Neural cell (in vitro differentiated cells): ENCODE measurements around the gene GHITM. TPM values are rescaled to one million over a fixed set of nuclear protein-coding genes. Genes with fewer than 3 reads are reported as not detected.

Experiments
- H2AFZ ChIP-seq: fragments of 200-600, 300-800 bp; sonication (generic), shearing (Covaris generic); 2 replicates; pipeline ENCODE4 v1.6.0; 2014; ENCODE audit warnings: low read depth, mild to moderate bottlenecking, antibody characterized with exemption, low read length, moderate library complexity
- H3F3A ChIP-seq: fragments of 200-600 bp; shearing (Covaris generic); 2 replicates; pipeline ENCODE4 v1.6.1; 2016; ENCODE audit warnings: mild to moderate bottlenecking, moderate library complexity, mixed read lengths, antibody characterized with exemption, low read length; ENCODE audit not compliant: insufficient read depth, poor library complexity, severe bottlenecking
- H3K27ac ChIP-seq: fragments of 200-600, 300-800 bp; sonication (generic), shearing (Covaris generic); 2 replicates; pipeline ENCODE4 v1.5.1; 2014; ENCODE audit warnings: mild to moderate bottlenecking, low read length, moderate library complexity
- H3K27me3 ChIP-seq: fragments of 300-800, 200-600 bp; sonication (generic), shearing (Covaris generic); 2 replicates; pipeline ENCODE4 v1.6.0; 2014; ENCODE audit warnings: mild to moderate bottlenecking, low read depth, low read length, moderate library complexity; ENCODE audit not compliant: insufficient read depth
- H3K36me3 ChIP-seq: fragments of 300-800, 200-600 bp; sonication (generic), shearing (Covaris generic); 2 replicates; pipeline ENCODE4 v1.5.1; 2014; ENCODE audit warnings: mild to moderate bottlenecking, antibody characterized with exemption, low read length, moderate library complexity; ENCODE audit not compliant: insufficient read depth
- H3K4me2 ChIP-seq: fragments of 300-800, 200-600 bp; sonication (generic), shearing (Covaris generic); 2 replicates; pipeline ENCODE4 v1.6.0; 2014; ENCODE audit warnings: mild to moderate bottlenecking, low read length
- H3K4me3 ChIP-seq: fragments of 300-800, 200-600 bp; sonication (generic), shearing (Covaris generic); 2 replicates; pipeline ENCODE4 v1.5.1; 2014; ENCODE audit warnings: mild to moderate bottlenecking, low read length, moderate library complexity
- H3K79me2 ChIP-seq: fragments of 200-600 bp; shearing (Covaris generic); replicated peaks from 2 replicates; pipeline ENCODE4 v1.6.0; 2014; ENCODE audit warnings: mild to moderate bottlenecking, low read length, moderate library complexity; ENCODE audit not compliant: insufficient read depth
- H3K9ac ChIP-seq: fragments of 300-800, 200-600 bp; sonication (generic), shearing (Covaris generic); 2 replicates; pipeline ENCODE4 v1.6.1; 2016; ENCODE audit warnings: mild to moderate bottlenecking, low read length, mixed read lengths
- H3K9me2 ChIP-seq: fragments of 200-600 bp; shearing (Covaris generic); 2 replicates; pipeline ENCODE4 v1.6.1; 2016; ENCODE audit warnings: mild to moderate bottlenecking, low read length, mixed read lengths; ENCODE audit not compliant: insufficient read depth
- H3K9me3 ChIP-seq: fragments of 200-600, 300-800 bp; sonication (generic), shearing (Covaris generic); 2 replicates; pipeline ENCODE4 v1.6.1; 2016; ENCODE audit warnings: mild to moderate bottlenecking, mixed run types, low read length, moderate library complexity, mixed read lengths
- H4K20me1 ChIP-seq: fragments of 200-600 bp; shearing (Covaris generic); 2 replicates; pipeline ENCODE4 v1.6.1; 2016; ENCODE audit warnings: mild to moderate bottlenecking, mixed run types; ENCODE audit not compliant: insufficient read depth
- EP300 ChIP-seq: fragments of 450-650 bp; conservative IDR thresholded peaks from 2 replicates; pipeline ENCODE4 v1.6.1; 2014; ENCODE audit warnings: antibody characterized with exemption, mild to moderate bottlenecking, moderate library complexity; ENCODE audit not compliant: poor library complexity, severe bottlenecking
- EZH2 ChIP-seq: fragments of 200-600, 300-800 bp; shearing (Covaris generic), sonication (generic); IDR thresholded peaks from 2 replicates; pipeline ENCODE4 v1.6.1; 2014; ENCODE audit warnings: antibody characterized with exemption, low read length, borderline replicate concordance, mild to moderate bottlenecking; ENCODE audit not compliant: insufficient read depth, poor library complexity, severe bottlenecking
- MXI1 ChIP-seq: fragments of 450-650 bp; conservative IDR thresholded peaks from 2 replicates; pipeline ENCODE4 v1.6.1; 2014; ENCODE audit warnings: antibody characterized with exemption, mild to moderate bottlenecking; ENCODE audit not compliant: poor library complexity, severe bottlenecking
- POLR2AphosphoS5 ChIP-seq: IDR thresholded peaks from 2 replicates; pipeline ENCODE4 v1.6.1; 2012
- RAD21 ChIP-seq: fragments of 450-650 bp; conservative IDR thresholded peaks from 2 replicates; pipeline ENCODE4 v1.6.1; 2014; ENCODE audit warnings: antibody characterized with exemption, mild to moderate bottlenecking, moderate library complexity
- SMC3 ChIP-seq: fragments of 450-650 bp; conservative IDR thresholded peaks from 2 replicates; pipeline ENCODE4 v1.6.1; 2014; ENCODE audit warnings: antibody characterized with exemption, mild to moderate bottlenecking, moderate library complexity; ENCODE audit not compliant: poor library complexity
- TAF1 ChIP-seq: IDR thresholded peaks from 2 replicates; pipeline ENCODE4 v1.6.1; 2012; ENCODE audit warnings: low read depth
- polyA plus RNA-seq: library from polyadenylated mRNA; depleted of rRNA; stranded (reverse); fragments of >200 nt; gene quantifications from 2 replicates; pipeline ENCODE4 v1.2.3, GENCODE V29; 2014
- TF ChIP-seq, protein P1 (sequence below): IDR thresholded peaks from 2 replicates; pipeline ENCODE4 v1.6.1; 2012; ENCODE audit warnings: borderline replicate concordance
- TF ChIP-seq, protein P2 (sequence below): fragments of 450-650 bp; IDR thresholded peaks from 2 replicates; pipeline ENCODE4 v1.5.1; 2014; ENCODE audit warnings: antibody characterized with exemption, mild to moderate bottlenecking, moderate library complexity; ENCODE audit not compliant: poor library complexity, severe bottlenecking

GHITM gene
- polyA plus RNA-seq, 1 donor from 2014 or later, result 306 TPM

DNA sequence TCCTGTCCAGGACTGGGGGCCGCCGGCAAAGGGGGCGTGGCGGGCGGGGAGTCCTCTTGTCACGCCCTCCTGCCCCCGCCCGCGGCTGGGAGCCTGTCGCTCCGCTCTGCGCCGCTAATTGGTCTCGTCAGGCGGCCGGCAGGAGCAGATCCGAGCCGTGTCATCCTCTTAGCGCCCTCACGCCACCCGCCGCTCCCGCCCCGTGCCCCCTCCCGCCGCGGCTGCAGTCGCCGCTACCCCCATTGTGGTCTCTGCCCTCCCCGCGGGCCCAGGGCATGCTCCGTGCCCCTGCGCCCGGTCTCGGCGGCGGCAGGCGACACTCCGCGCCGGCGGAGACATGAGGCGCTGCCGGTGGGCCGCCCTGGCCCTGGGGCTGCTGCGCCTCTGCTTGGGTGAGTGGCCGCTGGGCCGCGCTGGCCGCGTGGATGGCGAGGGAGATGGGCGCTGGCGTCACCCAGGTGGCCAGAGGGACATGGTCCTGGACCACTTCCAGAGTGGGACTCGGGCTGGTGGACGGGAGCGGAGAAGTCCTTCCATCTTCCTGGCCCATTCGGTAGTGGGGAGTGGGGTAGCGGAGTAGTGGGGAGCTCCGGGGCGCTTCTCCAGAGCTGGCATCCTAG lies 55.2 kb downstream of the GHITM start, which contains the start of gene CDHR1:
TSS of gene CDHR1 (plus strand) at position 114 of the 620 bp plus-strand sequence. CDS start at position 338, 224 bp downstream.
- H3K9ac ChIP-seq, result peak within 1 kb of the TSS; percentile 55

DNA sequence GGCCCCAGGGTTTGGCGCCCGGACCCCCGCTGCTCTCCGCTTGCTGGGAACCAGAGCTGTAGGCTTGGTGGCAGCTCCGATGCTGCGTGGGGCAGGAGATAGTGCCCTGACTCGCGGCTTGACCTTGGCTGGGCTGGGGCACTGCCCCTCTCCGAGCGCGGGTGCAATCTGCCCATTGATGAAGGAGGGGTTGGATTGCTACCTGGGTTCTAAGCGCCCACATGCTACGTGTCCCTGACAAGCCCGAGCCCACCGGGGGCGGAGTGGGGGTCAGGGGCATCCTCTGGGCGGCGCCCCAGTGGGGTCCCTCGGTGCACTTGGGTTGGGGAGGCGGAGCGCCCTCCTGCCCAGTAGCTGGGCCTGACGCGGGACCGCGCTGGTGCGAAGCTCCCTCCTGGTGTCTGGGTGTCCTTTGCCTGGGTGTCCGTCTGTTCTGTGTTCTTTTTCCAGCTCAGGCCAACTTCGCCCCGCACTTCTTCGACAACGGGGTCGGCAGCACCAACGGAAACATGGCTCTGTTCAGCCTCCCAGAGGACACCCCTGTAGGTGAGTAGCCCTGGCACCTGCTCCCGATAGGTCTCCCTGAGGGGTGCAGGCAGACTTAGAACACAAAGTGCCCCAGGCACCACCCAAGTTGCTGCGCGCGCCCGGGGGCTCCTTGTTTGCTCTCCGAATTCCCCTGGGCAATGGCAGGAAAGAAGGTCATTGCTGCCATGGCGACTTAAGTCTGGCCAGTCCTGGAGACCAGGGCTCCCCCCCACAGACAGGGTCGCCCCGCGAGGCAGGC lies 55.9 kb downstream of the GHITM start:
- TF ChIP-seq TAF1 (no peak), POLR2AphosphoS5 (no peak), EP300 (no peak), RAD21 (no peak), EZH2 (no peak), MXI1 (no peak), SMC3 (no peak)
- TF ChIP-seq, protein P1, sequence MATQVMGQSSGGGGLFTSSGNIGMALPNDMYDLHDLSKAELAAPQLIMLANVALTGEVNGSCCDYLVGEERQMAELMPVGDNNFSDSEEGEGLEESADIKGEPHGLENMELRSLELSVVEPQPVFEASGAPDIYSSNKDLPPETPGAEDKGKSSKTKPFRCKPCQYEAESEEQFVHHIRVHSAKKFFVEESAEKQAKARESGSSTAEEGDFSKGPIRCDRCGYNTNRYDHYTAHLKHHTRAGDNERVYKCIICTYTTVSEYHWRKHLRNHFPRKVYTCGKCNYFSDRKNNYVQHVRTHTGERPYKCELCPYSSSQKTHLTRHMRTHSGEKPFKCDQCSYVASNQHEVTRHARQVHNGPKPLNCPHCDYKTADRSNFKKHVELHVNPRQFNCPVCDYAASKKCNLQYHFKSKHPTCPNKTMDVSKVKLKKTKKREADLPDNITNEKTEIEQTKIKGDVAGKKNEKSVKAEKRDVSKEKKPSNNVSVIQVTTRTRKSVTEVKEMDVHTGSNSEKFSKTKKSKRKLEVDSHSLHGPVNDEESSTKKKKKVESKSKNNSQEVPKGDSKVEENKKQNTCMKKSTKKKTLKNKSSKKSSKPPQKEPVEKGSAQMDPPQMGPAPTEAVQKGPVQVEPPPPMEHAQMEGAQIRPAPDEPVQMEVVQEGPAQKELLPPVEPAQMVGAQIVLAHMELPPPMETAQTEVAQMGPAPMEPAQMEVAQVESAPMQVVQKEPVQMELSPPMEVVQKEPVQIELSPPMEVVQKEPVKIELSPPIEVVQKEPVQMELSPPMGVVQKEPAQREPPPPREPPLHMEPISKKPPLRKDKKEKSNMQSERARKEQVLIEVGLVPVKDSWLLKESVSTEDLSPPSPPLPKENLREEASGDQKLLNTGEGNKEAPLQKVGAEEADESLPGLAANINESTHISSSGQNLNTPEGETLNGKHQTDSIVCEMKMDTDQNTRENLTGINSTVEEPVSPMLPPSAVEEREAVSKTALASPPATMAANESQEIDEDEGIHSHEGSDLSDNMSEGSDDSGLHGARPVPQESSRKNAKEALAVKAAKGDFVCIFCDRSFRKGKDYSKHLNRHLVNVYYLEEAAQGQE, result no peak
- TF ChIP-seq, protein P2, sequence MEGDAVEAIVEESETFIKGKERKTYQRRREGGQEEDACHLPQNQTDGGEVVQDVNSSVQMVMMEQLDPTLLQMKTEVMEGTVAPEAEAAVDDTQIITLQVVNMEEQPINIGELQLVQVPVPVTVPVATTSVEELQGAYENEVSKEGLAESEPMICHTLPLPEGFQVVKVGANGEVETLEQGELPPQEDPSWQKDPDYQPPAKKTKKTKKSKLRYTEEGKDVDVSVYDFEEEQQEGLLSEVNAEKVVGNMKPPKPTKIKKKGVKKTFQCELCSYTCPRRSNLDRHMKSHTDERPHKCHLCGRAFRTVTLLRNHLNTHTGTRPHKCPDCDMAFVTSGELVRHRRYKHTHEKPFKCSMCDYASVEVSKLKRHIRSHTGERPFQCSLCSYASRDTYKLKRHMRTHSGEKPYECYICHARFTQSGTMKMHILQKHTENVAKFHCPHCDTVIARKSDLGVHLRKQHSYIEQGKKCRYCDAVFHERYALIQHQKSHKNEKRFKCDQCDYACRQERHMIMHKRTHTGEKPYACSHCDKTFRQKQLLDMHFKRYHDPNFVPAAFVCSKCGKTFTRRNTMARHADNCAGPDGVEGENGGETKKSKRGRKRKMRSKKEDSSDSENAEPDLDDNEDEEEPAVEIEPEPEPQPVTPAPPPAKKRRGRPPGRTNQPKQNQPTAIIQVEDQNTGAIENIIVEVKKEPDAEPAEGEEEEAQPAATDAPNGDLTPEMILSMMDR, result no peak
- H2AFZ ChIP-seq, result no peak overlapping the region
- H3K27me3 ChIP-seq, result peaks cover 30% of the 10 kb centered on the region
- H3K79me2 ChIP-seq, result no peaks in the 10 kb centered on the region
- no peak overlapping the region for H3K27ac ChIP-seq
- H3K9me3 ChIP-seq, result no peaks in the 10 kb centered on the region
- no peak overlapping the region for H3K4me2 ChIP-seq
- H3K9me2 ChIP-seq, result no peaks in the 10 kb centered on the region
- no peaks in the 10 kb centered on the region for H4K20me1 ChIP-seq
- peak overlapping the region; percentile 69 for H3K4me3 ChIP-seq
- H3K36me3 ChIP-seq, result no peaks in the 10 kb centered on the region
- peak overlapping the region; percentile 55 for H3K9ac ChIP-seq
- H3F3A ChIP-seq, result no peaks in the 10 kb centered on the region

More for the DNA sequence above, 55.2 kb downstream of the GHITM start, which contains the start of gene CDHR1:
- Histone ChIP-seq H3F3A (no peaks in the 10 kb centered on the region), H3K9me2 (no peaks in the 10 kb centered on the region), H4K20me1 (no peaks in the 10 kb centered on the region), H3K79me2 (no peaks in the 10 kb centered on the region), H3K4me2 (peak within 1 kb of the TSS; percentile 48), H2AFZ (no peak within 1 kb of the TSS), H3K27me3 (peaks cover 30% of the 10 kb centered on the region), H3K9me3 (no peaks in the 10 kb centered on the region), H3K27ac (no peak within 1 kb of the TSS), H3K4me3 (peak within 1 kb of the TSS; percentile 69), H3K36me3 (no peaks in the 10 kb centered on the region)
- peak; percentile 30 for TF ChIP-seq MXI1
- TF ChIP-seq, protein P2, result no peak
